ENCODE data around the gene INTS1.
A peak's percentile ranks its signal among the peaks of the same experiment; 100 is the strongest.

Gene INTS1

GRCh38 chr7:1433128-1433920 lies 70.9 kb downstream of the INTS1 start:
- no peak for DNase-seq (ENCODE audit: low read depth, low spot score)

- DNase-seq (ENCODE audit: low read depth, low spot score) = peak; percentile 67
Observed at GRCh38 chr7:1432411-1433082, 71.6 kb downstream of the INTS1 start.

GRCh38 chr7:1431634-1432380 lies 72.4 kb downstream of the INTS1 start:
- DNase-seq (ENCODE audit: low read depth, low spot score) = no peak

- no peak for DNase-seq (ENCODE audit: low read depth, low spot score)
Observed at GRCh38 chr7:1431226-1431625, 73.0 kb downstream of the INTS1 start.

- DNase-seq (ENCODE audit: low read depth, low spot score) = no peak
Observed at GRCh38 chr7:1430056-1430845, 73.9 kb downstream of the INTS1 start.

- DNase-seq (ENCODE audit: low read depth, low spot score) = no peak
Observed at GRCh38 chr7:1428941-1429501, 75.2 kb downstream of the INTS1 start.

- no peak for DNase-seq (ENCODE audit: low read depth, low spot score)
Observed at GRCh38 chr7:1427064-1427657, 77.0 kb downstream of the INTS1 start.

- no peak for DNase-seq (ENCODE audit: low read depth, low spot score)
Observed at GRCh38 chr7:1426474-1426873, 77.7 kb downstream of the INTS1 start.

GRCh38 chr7:1425292-1426136 lies 78.7 kb downstream of the INTS1 start:
- DNase-seq (ENCODE audit: low read depth, low spot score) = no peak

GRCh38 chr7:1424041-1424440 lies 80.1 kb downstream of the INTS1 start:
- DNase-seq (ENCODE audit: low read depth, low spot score) = no peak

GRCh38 chr7:1423264-1423811 lies 80.9 kb downstream of the INTS1 start:
- DNase-seq (ENCODE audit: low read depth, low spot score) = no peak

GRCh38 chr7:1422512-1423263 lies 81.5 kb downstream of the INTS1 start:
- no peak for DNase-seq (ENCODE audit: low read depth, low spot score)

- DNase-seq (ENCODE audit: low read depth, low spot score) = no peak
Observed at GRCh38 chr7:1421946-1422345, 82.2 kb downstream of the INTS1 start.

- DNase-seq (ENCODE audit: low read depth, low spot score) = no peak
Observed at GRCh38 chr7:1421020-1421790, 83.0 kb downstream of the INTS1 start.

Measured in activated naive CD8-positive, alpha-beta T cell treated with anti-CD3 and anti-CD28 coated beads, Interleukin-2, amount 50 U/mL, for 16 hours (primary cell).